Activated CD4-positive, alpha-beta memory T cell treated with anti-CD3 and anti-CD28 coated beads for 36 hours (primary cell): Measurements from ENCODE around the gene AQP3. TPM values are rescaled to one million over a fixed set of nuclear protein-coding genes. Genes with fewer than 3 reads are reported as not detected.
A peak's percentile ranks its signal among the peaks of the same experiment; 100 is the strongest.
"Not testable (repeated sequence)": the region's sequence is repeated elsewhere in the genome, so short reads cannot be mapped to it uniquely, and the experiment has no call there.

Experiments used
- CTCF ChIA-PET: fragments of 350-600 bp; sonication (Branson Sonifier 250); formaldehyde crosslinking; loops from one replicate; lab custom pipeline; 2021; ENCODE audit warnings: antibody characterized with exemption, inconsistent platforms; lab: Charles Lee
- POLR2A ChIA-PET: fragments of 350-600 bp; sonication (Branson Sonifier 250); formaldehyde crosslinking; loops from one replicate; lab custom pipeline; 2021; ENCODE audit warnings: antibody characterized with exemption; lab: Charles Lee
- DNase-seq: peaks from one replicate; pipeline ENCODE4 v3.0.0-alpha.2; 2020
- H3K27ac Mint-ChIP-seq: one replicate; pipeline ENCODE4 v1.8.0; 2021; ENCODE audit warnings: mixed read lengths
- H3K27me3 Mint-ChIP-seq: one replicate; pipeline ENCODE4 v1.8.0; 2021; ENCODE audit warnings: mixed read lengths
- H3K36me3 Mint-ChIP-seq: one replicate; pipeline ENCODE4 v1.8.0; 2021; ENCODE audit warnings: mixed read lengths
- H3K4me1 Mint-ChIP-seq: one replicate; pipeline ENCODE4 v1.8.0; 2021; ENCODE audit warnings: low read depth, mixed read lengths
- H3K4me3 Mint-ChIP-seq: one replicate; pipeline ENCODE4 v1.8.0; 2021; ENCODE audit warnings: mild to moderate bottlenecking, mixed read lengths
- H3K9me3 Mint-ChIP-seq: one replicate; pipeline ENCODE4 v1.8.0; 2021; ENCODE audit warnings: mixed read lengths
- intact Hi-C: fragments of 100-400 bp; cut with micrococcal nuclease; formaldehyde crosslinking; loops from one replicate; pipeline ENCODE4 v1.15.1; 2023
- total RNA-seq, 2 experiments: library from RNA; stranded (reverse); gene quantifications; one replicate each; pipeline ENCODE4 v1.2.3, GENCODE V29; 2021

Gene AQP3
- total RNA-seq, 2 experiments from 2014 or later, result 19.4 to 20.2 TPM

DNA sequence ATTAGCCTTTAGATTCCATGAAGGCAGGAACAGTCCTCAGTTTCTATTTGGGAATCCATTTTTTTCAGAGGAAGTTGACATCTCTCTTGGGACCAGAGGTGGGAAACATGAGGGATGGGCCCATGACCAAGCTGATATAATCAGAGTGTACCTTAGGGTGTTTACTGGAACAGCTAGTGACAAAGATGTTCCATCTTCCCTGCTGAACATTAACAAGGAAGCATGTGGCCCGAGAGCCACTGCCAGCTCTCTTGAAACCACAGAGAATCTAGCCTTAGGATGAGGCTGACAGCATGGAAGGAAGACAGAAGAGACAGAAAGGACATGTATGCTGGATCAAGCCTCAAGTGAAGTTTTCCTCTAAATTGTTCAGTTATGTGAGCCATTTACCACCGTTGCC, 16.0 kb downstream of the AQP3 start:
- H3K4me3 Mint-ChIP-seq, result no peak overlapping the region
- H3K9me3 Mint-ChIP-seq, result no peaks in the 10 kb centered on the region
- POLR2A ChIA-PET, result no interaction called here
- no peak for DNase-seq
- no peaks in the 10 kb centered on the region for H3K27me3 Mint-ChIP-seq
- no peaks in the 10 kb centered on the region for H3K36me3 Mint-ChIP-seq
- peaks cover 18% of the 10 kb centered on the region for H3K4me1 Mint-ChIP-seq
- intact Hi-C loops, result no loop called here
- no peak overlapping the region for H3K27ac Mint-ChIP-seq
- CTCF ChIA-PET, result interaction anchor here (1.5 to 5.4 kb wide), 3 partner anchors 16 to 35 kb away, joined by 8 to 28 read pairs (median 17); no protein-coding TSS in a partner anchor

DNA sequence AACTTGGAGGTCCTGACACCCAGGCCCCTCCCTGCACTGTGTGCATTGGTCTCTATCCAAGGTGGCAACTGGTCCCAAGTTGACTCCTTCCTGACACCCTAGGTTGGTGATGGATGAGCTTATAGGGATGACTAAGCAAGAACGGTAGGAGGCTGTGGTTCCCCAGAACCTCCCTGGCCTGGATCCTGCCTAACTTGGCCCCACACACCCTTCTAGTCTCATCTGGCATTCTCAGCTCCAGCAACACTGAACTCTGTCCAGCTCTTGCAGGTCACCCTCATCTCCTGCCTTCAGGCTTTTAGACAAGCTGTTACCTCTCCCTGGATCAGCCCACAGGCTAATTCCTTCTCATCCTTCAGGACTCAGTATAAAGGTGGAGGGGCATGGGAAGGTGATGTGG, 16.5 kb downstream of the AQP3 start:
- Mint-ChIP-seq H3K27ac (no peak overlapping the region), H3K36me3 (no peaks in the 10 kb centered on the region), H3K9me3 (no peaks in the 10 kb centered on the region), H3K27me3 (no peaks in the 10 kb centered on the region), H3K4me3 (no peak overlapping the region), H3K4me1 (peaks cover 18% of the 10 kb centered on the region)
- ChIA-PET POLR2A (interaction anchor here (0.8 kb wide), 1 partner anchor 16 kb away, joined by 3 read pairs; the partner anchor contains the start of gene AQP3), CTCF (interaction anchor here (1.5 to 5.4 kb wide), 3 partner anchors 15 to 36 kb away, joined by 8 to 28 read pairs (median 17); no protein-coding TSS in a partner anchor)
- DNase-seq, result no peak
- intact Hi-C loops, result no loop called here

DNA sequence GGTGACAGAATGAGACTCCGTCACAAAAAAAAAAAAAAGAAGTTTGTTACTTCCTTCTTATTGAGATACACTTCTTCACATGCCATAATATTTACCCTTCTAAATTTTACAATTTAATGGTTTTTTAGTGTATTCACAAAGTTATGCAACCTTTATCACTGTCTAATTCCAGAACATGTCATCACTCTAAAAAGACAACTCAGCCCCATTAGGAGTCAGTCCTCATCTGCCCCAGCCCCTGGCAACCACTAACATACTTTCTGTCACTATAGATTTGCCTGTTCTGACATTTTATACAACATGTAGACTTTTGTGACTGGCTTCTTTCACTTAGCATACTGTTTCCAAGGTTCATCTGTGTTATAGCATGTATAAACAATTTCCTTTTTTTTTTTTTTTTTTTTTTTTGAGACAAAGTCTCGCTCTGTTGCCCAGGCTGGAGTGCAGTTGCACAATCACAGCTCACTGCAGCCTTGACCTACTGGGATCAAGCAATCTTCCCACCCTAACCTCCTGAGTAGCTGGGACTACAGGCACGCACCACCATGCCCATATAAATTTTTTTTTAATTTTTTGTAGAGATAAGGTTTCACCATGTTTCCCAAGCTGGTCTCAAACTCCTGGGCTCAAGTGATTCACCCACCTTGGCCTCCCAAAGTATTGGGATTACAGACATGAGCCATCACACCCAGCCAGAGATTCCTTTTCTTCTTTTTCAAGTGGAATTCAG, 18.0 kb downstream of the AQP3 start:
- DNase-seq, result no peak
- ChIA-PET CTCF (no interaction called here), POLR2A (no interaction called here)
- Mint-ChIP-seq H3K4me1 (peaks cover 14% of the 10 kb centered on the region), H3K36me3 (no peaks in the 10 kb centered on the region), H3K4me3 (no peak overlapping the region), H3K9me3 (no peaks in the 10 kb centered on the region), H3K27ac (no peak overlapping the region), H3K27me3 (no peaks in the 10 kb centered on the region)
- intact Hi-C loops, result no loop called here

DNA sequence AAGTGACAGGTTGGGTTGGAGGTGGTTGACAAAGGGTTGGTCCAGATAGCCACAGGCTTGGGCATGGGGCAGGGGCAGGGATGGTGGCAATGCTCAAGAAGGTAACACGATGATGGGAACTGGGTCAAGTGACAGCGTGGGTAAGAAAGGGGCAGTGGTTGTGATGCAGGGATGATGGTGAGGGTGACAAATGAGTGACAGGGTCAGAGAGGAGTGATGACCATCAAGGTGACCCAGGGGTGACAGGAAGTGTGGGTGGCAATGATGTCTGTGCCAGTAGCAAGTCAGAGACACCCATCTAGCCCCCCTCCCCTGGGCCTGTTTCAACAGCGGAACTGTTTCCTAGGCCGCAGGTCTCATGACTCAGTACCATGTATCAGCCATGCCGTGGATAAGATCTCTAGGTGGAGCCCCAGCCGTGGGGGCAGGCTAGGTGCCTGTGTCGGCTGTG, 20.5 kb downstream of the AQP3 start:
- Mint-ChIP-seq H3K36me3 (no peaks in the 10 kb centered on the region), H3K27ac (no peak overlapping the region), H3K9me3 (no peaks in the 10 kb centered on the region), H3K4me3 (no peak overlapping the region), H3K4me1 (peaks cover 10% of the 10 kb centered on the region), H3K27me3 (no peaks in the 10 kb centered on the region)
- POLR2A ChIA-PET, result no interaction called here
- intact Hi-C loops, result no loop called here
- CTCF ChIA-PET, result interaction anchor here (1.0 kb wide), 1 partner anchor 12 kb away, joined by 3 read pairs; no protein-coding TSS in a partner anchor
- DNase-seq, result peak; percentile 51

- Mint-ChIP-seq H3K27ac (no peak overlapping the region), H3K36me3 (no peaks in the 10 kb centered on the region), H3K27me3 (no peaks in the 10 kb centered on the region), H3K4me1 (peaks cover 6% of the 10 kb centered on the region), H3K9me3 (no peaks in the 10 kb centered on the region), H3K4me3 (peak overlapping the region; percentile 16)
- intact Hi-C loops, result no loop called here
- DNase-seq, result no peak
- ChIA-PET CTCF (no interaction called here), POLR2A (no interaction called here)
Measured at GRCh38 chr9:33425128-33425533, 22.3 kb downstream of the AQP3 start.

GRCh38 chr9:33424492-33424891, 22.9 kb downstream of the AQP3 start:
- POLR2A ChIA-PET, H3K36me3 Mint-ChIP-seq, intact Hi-C loops: not testable (repeated sequence)

DNA sequence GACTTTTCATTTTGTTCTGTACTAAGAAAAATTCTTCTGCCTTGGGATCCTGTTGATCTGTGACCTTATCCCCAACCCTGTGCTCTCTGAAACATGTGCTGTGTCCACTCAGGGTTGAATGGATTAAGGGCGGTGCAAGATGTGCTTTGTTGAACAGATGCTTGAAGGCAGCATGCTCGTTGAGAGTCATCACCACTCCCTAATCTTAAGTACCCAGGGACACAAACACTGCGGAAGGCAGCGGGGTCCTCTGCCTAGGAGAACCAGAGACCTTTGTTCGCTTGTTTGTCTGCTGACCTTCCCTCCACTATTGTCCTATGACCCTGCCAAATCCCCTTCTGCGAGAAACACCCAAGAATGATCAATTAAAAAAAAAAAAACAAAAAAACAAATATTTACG, 23.4 kb downstream of the AQP3 start:
- H3K27me3 Mint-ChIP-seq, H3K36me3 Mint-ChIP-seq, DNase-seq, H3K4me1 Mint-ChIP-seq, H3K9me3 Mint-ChIP-seq, intact Hi-C loops, H3K27ac Mint-ChIP-seq, POLR2A ChIA-PET, H3K4me3 Mint-ChIP-seq, CTCF ChIA-PET: not testable (repeated sequence)

More at GRCh38 chr9:33424492-33424891, 22.9 kb downstream of the AQP3 start:
- DNase-seq, H3K27ac Mint-ChIP-seq, H3K27me3 Mint-ChIP-seq, H3K4me1 Mint-ChIP-seq, H3K9me3 Mint-ChIP-seq, H3K4me3 Mint-ChIP-seq, CTCF ChIA-PET: not testable (repeated sequence)

DNA sequence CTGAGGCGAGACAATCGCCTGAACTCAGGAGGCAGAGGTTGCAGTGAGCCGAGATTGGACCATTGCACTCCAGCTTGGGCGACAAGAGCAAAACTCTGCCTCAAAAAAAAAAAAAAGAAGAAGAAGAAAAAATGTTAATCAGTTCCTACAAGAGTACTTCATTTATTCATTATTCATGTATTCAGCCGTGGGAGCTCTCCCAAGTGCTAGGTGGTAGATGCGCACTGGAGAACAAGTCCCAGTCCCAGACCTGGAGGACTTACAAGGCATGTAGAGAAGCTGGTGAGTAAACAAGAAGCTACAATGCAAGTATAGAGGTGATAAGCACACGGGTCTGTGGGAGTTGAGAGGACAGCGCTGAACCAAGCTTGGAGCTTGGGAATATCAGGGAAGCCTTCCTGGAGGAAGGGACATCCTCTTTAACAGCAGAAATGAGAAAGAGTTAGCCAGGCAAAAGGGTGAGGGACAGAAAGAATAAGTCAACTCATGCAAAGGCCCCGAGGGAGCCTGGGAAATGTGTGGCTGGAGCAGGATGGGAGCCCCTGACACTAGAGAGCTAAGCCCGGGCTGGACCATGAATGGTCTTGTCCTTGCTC, 27.6 kb downstream of the AQP3 start:
- Mint-ChIP-seq H3K9me3 (no peaks in the 10 kb centered on the region), H3K4me3 (no peak overlapping the region), H3K36me3 (no peaks in the 10 kb centered on the region), H3K27me3 (no peaks in the 10 kb centered on the region), H3K4me1 (peaks cover 42% of the 10 kb centered on the region), H3K27ac (no peak overlapping the region)
- POLR2A ChIA-PET, result no interaction called here
- intact Hi-C loops, result no loop called here
- no peak for DNase-seq
- CTCF ChIA-PET, result interaction anchor here (0.9 to 1.7 kb wide), 5 partner anchors 16 to 48 kb away, joined by 3 to 5 read pairs (median 3); no protein-coding TSS in a partner anchor

DNA sequence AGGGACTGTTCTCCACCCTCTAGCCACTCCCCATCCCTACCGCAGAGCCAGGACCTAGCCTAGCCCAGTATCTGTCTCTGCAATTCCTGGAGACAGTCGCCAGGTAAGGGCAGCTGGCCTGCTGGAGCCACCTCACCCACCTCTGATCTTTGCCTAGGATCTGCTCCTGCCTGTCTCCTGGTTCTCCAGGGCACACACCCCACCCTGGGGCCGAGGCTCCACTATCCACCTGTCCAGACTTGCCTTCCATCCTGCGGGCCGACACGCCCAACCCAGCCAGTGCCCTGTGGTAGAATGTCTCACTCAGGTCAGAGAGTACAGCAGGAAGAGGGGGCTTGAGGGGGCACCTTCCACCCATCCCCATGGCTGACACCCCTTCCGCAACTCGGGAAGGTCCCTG, 29.3 kb downstream of the AQP3 start:
- no peak for DNase-seq
- H3K27ac Mint-ChIP-seq, result no peak overlapping the region
- CTCF ChIA-PET, result interaction anchor here (1.0 to 9.4 kb wide), 5 partner anchors 15 to 81 kb away, joined by 3 to 191 read pairs (median 3); partner anchors contain the start of gene AQP3
- no peaks in the 10 kb centered on the region for H3K9me3 Mint-ChIP-seq
- no peaks in the 10 kb centered on the region for H3K27me3 Mint-ChIP-seq
- H3K36me3 Mint-ChIP-seq, result no peaks in the 10 kb centered on the region
- POLR2A ChIA-PET, result no interaction called here
- intact Hi-C loops, result no loop called here
- H3K4me1 Mint-ChIP-seq, result peaks cover 52% of the 10 kb centered on the region
- no peak overlapping the region for H3K4me3 Mint-ChIP-seq

GRCh38 chr9:33416996-33417395, 30.4 kb downstream of the AQP3 start:
- ChIA-PET CTCF (interaction anchor here (1.0 to 9.4 kb wide), 8 partner anchors 14 to 82 kb away, joined by 3 to 191 read pairs (median 25); partner anchors contain the start of genes AQP3 and NOL6), POLR2A (interaction anchor here (1.0 to 3.2 kb wide), 2 partner anchors 30 to 99 kb away, joined by 3 to 28 read pairs; partner anchors contain the start of gene AQP3)
- peak overlapping the region; percentile 9 for H3K27ac Mint-ChIP-seq
- H3K9me3 Mint-ChIP-seq, result no peaks in the 10 kb centered on the region
- H3K4me3 Mint-ChIP-seq, result no peak overlapping the region
- no peaks in the 10 kb centered on the region for H3K27me3 Mint-ChIP-seq
- H3K4me1 Mint-ChIP-seq, result peaks cover 52% of the 10 kb centered on the region
- intact Hi-C loops, result no loop called here
- H3K36me3 Mint-ChIP-seq, result no peaks in the 10 kb centered on the region
- peak; percentile 54 for DNase-seq

GRCh38 chr9:33415501-33416038, 31.8 kb downstream of the AQP3 start:
- Mint-ChIP-seq H3K27me3 (no peaks in the 10 kb centered on the region), H3K36me3 (no peaks in the 10 kb centered on the region), H3K4me3 (peak overlapping the region; percentile 33), H3K9me3 (no peaks in the 10 kb centered on the region), H3K4me1 (peaks cover 52% of the 10 kb centered on the region), H3K27ac (peak overlapping the region; percentile 95)
- intact Hi-C loops, result loop anchor here (1.0 to 2.0 kb wide), 3 partner anchors 31 to 125 kb away; partner anchors contain the start of gene NFX1
- POLR2A ChIA-PET, result interaction anchor here (0.6 to 3.2 kb wide), 7 partner anchors 12 to 58 kb away, joined by 3 to 28 read pairs (median 5); partner anchors contain the start of genes AQP3 and NOL6
- peak; percentile 97 for DNase-seq
- CTCF ChIA-PET, result interaction anchor here (0.7 to 9.4 kb wide), 36 partner anchors 9 to 333 kb away, joined by 3 to 191 read pairs (median 5); partner anchors contain the start of genes AQP3, NFX1 and NOL6
